Measurements from ENCODE around the gene KIF26B. TPM values are rescaled to one million over a fixed set of nuclear protein-coding genes. Genes with fewer than 3 reads are reported as not detected.

KIF26B gene
- polyA plus RNA-seq, 1 donor (not counting 4 experiments of a cell fraction or from before 2014, with no cell fraction given): 0.58 TPM

- dilution Hi-C loops (cut with MboI; ENCODE audit: extremely low pct_ligation_motif_present, low sequenced_read_pairs): no loop called here
- Histone ChIP-seq H3K9me1 (ENCODE audit: control insufficient read depth, extremely low read depth, insufficient read depth, low read length) (no peaks in the 10 kb centered on the region), H3K9ac (ENCODE audit: control insufficient read depth, extremely low read depth, insufficient read depth, low read length) (no peak overlapping the region), H2AFZ (ENCODE audit: control insufficient read depth, low read length) (no peak overlapping the region), H3K36me3 (ENCODE audit: control insufficient read depth in 2 of 2, extremely low read depth in 1 of 2, insufficient read depth in 2 of 2, low read length in 2 of 2) (no peaks in the 10 kb centered on the region), H3K27me3 (ENCODE audit: control insufficient read depth, extremely low read depth, insufficient read depth, low read length) (no peaks in the 10 kb centered on the region), H3K9me3 (ENCODE audit: control insufficient read depth, low read depth, low read length) (peaks cover 14% of the 10 kb centered on the region), H3K27ac (ENCODE audit: control insufficient read depth, insufficient read depth, low read length) (no peak overlapping the region), H3K4me3 (ENCODE audit: control insufficient read depth in 2 of 3, extremely low read depth in 1 of 3, insufficient read depth in 2 of 3, low read depth in 1 of 3, low read length in 3 of 3) (no peak overlapping the region), H4K20me1 (ENCODE audit: control insufficient read depth, extremely low read depth, insufficient read depth, low read length) (no peaks in the 10 kb centered on the region), H3K4me2 (ENCODE audit: control insufficient read depth, extremely low read depth, insufficient read depth, low read depth, low read length) (no peak overlapping the region), H3K4me1 (ENCODE audit: control insufficient read depth, extremely low read depth, insufficient read depth, low read length) (no peaks in the 10 kb centered on the region), H3K79me2 (ENCODE audit: control insufficient read depth, insufficient read depth, low read length) (no peaks in the 10 kb centered on the region)
- DNase-seq (ENCODE audit: low read depth, low spot score) (no peak), FAIRE-seq (no peak)
- no peak for TF ChIP-seq EZH2 (IDR thresholded peaks at IDR 0.05; ENCODE audit: low read length)
- no peak for TF ChIP-seq CTCF (optimal IDR thresholded peaks at IDR 0.05 in 1 of 3, IDR thresholded peaks at IDR 0.05 in 1 of 3, conservative IDR thresholded peaks at IDR 0.05 in 1 of 3; ENCODE audit: extremely low read depth in 1 of 3, insufficient read depth in 2 of 3, low read length in 3 of 3)
These were observed 56.4 kb downstream of the KIF26B start for GRCh38 chr1:245211035-245211749.

GRCh38 chr1:245211761-245212160 is 57.0 kb downstream of the KIF26B start:
- Histone ChIP-seq H3K4me1 (ENCODE audit: control insufficient read depth, extremely low read depth, insufficient read depth, low read length) (no peaks in the 10 kb centered on the region), H3K9me1 (ENCODE audit: control insufficient read depth, extremely low read depth, insufficient read depth, low read length) (no peaks in the 10 kb centered on the region), H2AFZ (ENCODE audit: control insufficient read depth, low read length) (no peak overlapping the region), H3K27ac (ENCODE audit: control insufficient read depth, insufficient read depth, low read length) (no peak overlapping the region), H3K27me3 (ENCODE audit: control insufficient read depth, extremely low read depth, insufficient read depth, low read length) (no peaks in the 10 kb centered on the region), H3K9me3 (ENCODE audit: control insufficient read depth, low read depth, low read length) (peaks cover 12% of the 10 kb centered on the region), H3K36me3 (ENCODE audit: control insufficient read depth in 2 of 2, extremely low read depth in 1 of 2, insufficient read depth in 2 of 2, low read length in 2 of 2) (no peaks in the 10 kb centered on the region), H3K4me2 (ENCODE audit: control insufficient read depth, extremely low read depth, insufficient read depth, low read depth, low read length) (no peak overlapping the region), H3K79me2 (ENCODE audit: control insufficient read depth, insufficient read depth, low read length) (no peaks in the 10 kb centered on the region), H4K20me1 (ENCODE audit: control insufficient read depth, extremely low read depth, insufficient read depth, low read length) (no peaks in the 10 kb centered on the region), H3K9ac (ENCODE audit: control insufficient read depth, extremely low read depth, insufficient read depth, low read length) (no peak overlapping the region), H3K4me3 (ENCODE audit: control insufficient read depth in 2 of 3, extremely low read depth in 1 of 3, insufficient read depth in 2 of 3, low read depth in 1 of 3, low read length in 3 of 3) (no peak overlapping the region)
- dilution Hi-C loops (cut with MboI; ENCODE audit: extremely low pct_ligation_motif_present, low sequenced_read_pairs): no loop called here
- FAIRE-seq (no peak), DNase-seq (ENCODE audit: low read depth, low spot score) (no peak)
- no peak for TF ChIP-seq CTCF (optimal IDR thresholded peaks at IDR 0.05 in 1 of 3, IDR thresholded peaks at IDR 0.05 in 1 of 3, conservative IDR thresholded peaks at IDR 0.05 in 1 of 3; ENCODE audit: extremely low read depth in 1 of 3, insufficient read depth in 2 of 3, low read length in 3 of 3)
- TF ChIP-seq EZH2 (IDR thresholded peaks at IDR 0.05; ENCODE audit: low read length): no peak
